K562 (cell line): ENCODE data around the gene S100P.

Experiments used
- AFF4 ChIP-seq: sonication (generic); formaldehyde crosslinking; IDR thresholded peaks from 2 replicates; pipeline ENCODE4 v1.8.0; 2023; ENCODE audit warnings: mild to moderate bottlenecking, missing genetic modification reagents
- CREB1 ChIP-seq, 2 experiments: sonication (generic) in 1 of 2; formaldehyde crosslinking in 1 of 2; IDR thresholded peaks; 2 replicates each; pipeline versions ENCODE4 v1.6.1 to v1.8.0; 2012 to 2022; ENCODE audit warnings: inconsistent platforms in 1 of 2, mild to moderate bottlenecking in 1 of 2, missing genetic modification reagents in 1 of 2, moderate library complexity in 1 of 2
- SRSF9 ChIP-seq: fragments of 200-400 bp; formaldehyde crosslinking; IDR thresholded peaks from 2 replicates; pipeline ENCODE4 v1.6.1; 2017; ENCODE audit warnings: low read depth, low read length, borderline replicate concordance
- TF ChIP-seq, protein P1 (sequence below), 2 experiments: IDR thresholded peaks; 2 replicates each; pipeline ENCODE4 v1.6.1; 2011; ENCODE audit warnings: borderline replicate concordance in 1 of 2, control low read depth in 1 of 2, low read depth in 1 of 2, low read length in 1 of 2, mild to moderate bottlenecking in 1 of 2, mixed read lengths in 1 of 2, moderate library complexity in 1 of 2; ENCODE audit not compliant: insufficient read depth in 1 of 2, insufficient read length in 1 of 2, poor library complexity in 1 of 2, severe bottlenecking in 1 of 2; ENCODE audit errors: extremely low read depth in 1 of 2
- TF ChIP-seq, protein P2 (sequence below), 3 experiments: IDR thresholded peaks in 2 of 3; conservative IDR thresholded peaks in 1 of 3; 2 replicates each; pipeline ENCODE4 v1.5.1; 2011 to 2012; ENCODE audit warnings: low read length in 3 of 3, mild to moderate bottlenecking in 3 of 3, control low read depth in 2 of 3, improper control_type of control experiment in 1 of 3, inconsistent platforms in 1 of 3, low read depth in 1 of 3, mixed read lengths in 1 of 3, moderate library complexity in 1 of 3; ENCODE audit not compliant: insufficient read depth in 2 of 3

DNA sequence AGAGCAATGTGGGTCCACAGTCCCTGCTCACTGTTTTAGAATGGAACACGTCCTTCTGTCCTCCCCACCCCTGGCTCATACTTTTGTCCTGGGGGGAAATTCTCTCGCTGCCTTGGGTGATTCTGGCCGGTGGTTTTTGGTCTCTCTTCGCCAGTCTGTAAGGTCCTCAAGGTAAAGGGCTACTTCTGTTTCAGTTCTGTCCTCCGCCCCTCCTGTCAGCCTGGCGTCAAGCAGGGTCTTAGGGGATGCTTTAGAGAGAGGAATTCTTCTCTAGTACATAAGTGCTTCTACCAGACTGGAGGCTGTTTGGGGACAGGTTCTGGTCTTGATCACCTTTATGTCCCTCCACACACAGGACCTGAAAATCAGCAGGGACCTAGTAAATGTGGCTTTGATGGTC, 16.6 kb downstream of the S100P start:
- TF ChIP-seq AFF4 (no peak), CREB1 (IDR thresholded peaks at IDR 0.05) (no peak), CREB1 (CRISPR knock-in tag; IDR thresholded peaks at IDR 0.05) (no peak), SRSF9 (no peak)
- TF ChIP-seq, protein P1, sequence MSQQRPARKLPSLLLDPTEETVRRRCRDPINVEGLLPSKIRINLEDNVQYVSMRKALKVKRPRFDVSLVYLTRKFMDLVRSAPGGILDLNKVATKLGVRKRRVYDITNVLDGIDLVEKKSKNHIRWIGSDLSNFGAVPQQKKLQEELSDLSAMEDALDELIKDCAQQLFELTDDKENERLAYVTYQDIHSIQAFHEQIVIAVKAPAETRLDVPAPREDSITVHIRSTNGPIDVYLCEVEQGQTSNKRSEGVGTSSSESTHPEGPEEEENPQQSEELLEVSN (IDR thresholded peaks at IDR 0.05; ENCODE audit: borderline replicate concordance in 1 of 2, extremely low read depth in 1 of 2, insufficient read depth in 1 of 2, insufficient read length in 1 of 2, low read depth in 1 of 2, low read length in 1 of 2, poor library complexity in 1 of 2, severe bottlenecking in 1 of 2): no peak
- TF ChIP-seq, protein P2, sequence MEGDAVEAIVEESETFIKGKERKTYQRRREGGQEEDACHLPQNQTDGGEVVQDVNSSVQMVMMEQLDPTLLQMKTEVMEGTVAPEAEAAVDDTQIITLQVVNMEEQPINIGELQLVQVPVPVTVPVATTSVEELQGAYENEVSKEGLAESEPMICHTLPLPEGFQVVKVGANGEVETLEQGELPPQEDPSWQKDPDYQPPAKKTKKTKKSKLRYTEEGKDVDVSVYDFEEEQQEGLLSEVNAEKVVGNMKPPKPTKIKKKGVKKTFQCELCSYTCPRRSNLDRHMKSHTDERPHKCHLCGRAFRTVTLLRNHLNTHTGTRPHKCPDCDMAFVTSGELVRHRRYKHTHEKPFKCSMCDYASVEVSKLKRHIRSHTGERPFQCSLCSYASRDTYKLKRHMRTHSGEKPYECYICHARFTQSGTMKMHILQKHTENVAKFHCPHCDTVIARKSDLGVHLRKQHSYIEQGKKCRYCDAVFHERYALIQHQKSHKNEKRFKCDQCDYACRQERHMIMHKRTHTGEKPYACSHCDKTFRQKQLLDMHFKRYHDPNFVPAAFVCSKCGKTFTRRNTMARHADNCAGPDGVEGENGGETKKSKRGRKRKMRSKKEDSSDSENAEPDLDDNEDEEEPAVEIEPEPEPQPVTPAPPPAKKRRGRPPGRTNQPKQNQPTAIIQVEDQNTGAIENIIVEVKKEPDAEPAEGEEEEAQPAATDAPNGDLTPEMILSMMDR (IDR thresholded peaks at IDR 0.05 in 2 of 3, conservative IDR thresholded peaks at IDR 0.05 in 1 of 3; ENCODE audit: insufficient read depth in 2 of 3, low read depth in 1 of 3, low read length in 3 of 3): no peak
